Right atrium auricular region (tissue), 2 donors: ENCODE measurements around the gene STAG1. TPM values are rescaled to one million over a fixed set of nuclear protein-coding genes. Genes with fewer than 3 reads are reported as not detected.

Experiments used
- DNase-seq: peaks from one replicate; pipeline ENCODE4 v3.0.0-alpha.2; 2019; ENCODE audit warnings: low spot score
- H3K27ac ChIP-seq, 2 donors: fragments of 200-600 bp; sonication (generic); 1 replicate in 1 of 2; 2 replicates in 1 of 2; pipeline ENCODE4 v1.5.1; 2016 to 2019
- H3K27me3 ChIP-seq, 2 donors: fragments of 200-600 bp; sonication (generic); one replicate each; pipeline versions ENCODE4 v1.5.1 to v1.6.0; 2017 to 2019
- H3K36me3 ChIP-seq: fragments of 200-600 bp; sonication (generic); one replicate; pipeline ENCODE4 v1.5.1; 2016
- H3K4me1 ChIP-seq, 2 donors: fragments of 200-600 bp; sonication (generic); one replicate each; pipeline versions ENCODE4 v1.5.1 to v1.6.0; 2017 to 2019
- H3K4me3 ChIP-seq, 2 donors: fragments of 200-600 bp; sonication (generic); 1 replicate in 1 of 2; 2 replicates in 1 of 2; pipeline ENCODE4 v1.5.1; 2017 to 2019; ENCODE audit warnings: mild to moderate bottlenecking in 1 of 2, moderate library complexity in 1 of 2
- H3K9me3 ChIP-seq, 2 donors: fragments of 200-600 bp; sonication (generic); one replicate each; pipeline ENCODE4 v1.5.1; 2019
- total RNA-seq, 2 donors: library from RNA; depleted of rRNA; stranded (reverse); fragments of >200 nt; gene quantifications; one replicate each; pipeline ENCODE4 v1.1.0, GENCODE V29; 2016
- TF ChIP-seq, protein P1 (sequence below), 2 donors: fragments of 200-600 bp; sonication (generic); IDR thresholded peaks; one replicate each; pipeline ENCODE4 v1.5.1; 2019; ENCODE audit warnings: antibody characterized with exemption in 2 of 2

Gene STAG1
- total RNA-seq, 2 donors from 2014 or later, result 16.5 to 24.8 TPM

DNA sequence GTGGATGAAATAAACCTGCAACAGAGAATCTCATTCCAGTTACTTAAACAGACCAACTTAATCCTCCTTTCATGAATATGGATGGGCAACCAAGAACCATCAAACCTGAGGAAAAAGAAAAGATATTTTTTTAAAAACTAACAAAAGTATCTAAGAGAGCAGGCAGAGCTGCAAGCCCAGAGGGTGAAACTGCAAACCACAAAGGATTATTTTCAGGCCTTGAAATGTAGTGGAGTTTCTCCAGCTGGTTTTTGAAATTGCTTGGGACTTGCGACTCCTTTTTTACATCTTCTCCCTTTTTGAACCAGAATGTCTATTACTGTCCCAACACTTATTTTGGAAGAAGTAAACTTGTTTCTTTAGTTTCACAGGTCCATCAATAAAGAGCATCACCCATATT lies 87.4 kb downstream of the STAG1 start:
- H3K4me1 ChIP-seq, result peaks cover 0 to 16% of the 10 kb centered on the region in 2 donors
- no peak for DNase-seq
- H3K4me3 ChIP-seq, result no peak overlapping the region
- TF ChIP-seq, protein P1, sequence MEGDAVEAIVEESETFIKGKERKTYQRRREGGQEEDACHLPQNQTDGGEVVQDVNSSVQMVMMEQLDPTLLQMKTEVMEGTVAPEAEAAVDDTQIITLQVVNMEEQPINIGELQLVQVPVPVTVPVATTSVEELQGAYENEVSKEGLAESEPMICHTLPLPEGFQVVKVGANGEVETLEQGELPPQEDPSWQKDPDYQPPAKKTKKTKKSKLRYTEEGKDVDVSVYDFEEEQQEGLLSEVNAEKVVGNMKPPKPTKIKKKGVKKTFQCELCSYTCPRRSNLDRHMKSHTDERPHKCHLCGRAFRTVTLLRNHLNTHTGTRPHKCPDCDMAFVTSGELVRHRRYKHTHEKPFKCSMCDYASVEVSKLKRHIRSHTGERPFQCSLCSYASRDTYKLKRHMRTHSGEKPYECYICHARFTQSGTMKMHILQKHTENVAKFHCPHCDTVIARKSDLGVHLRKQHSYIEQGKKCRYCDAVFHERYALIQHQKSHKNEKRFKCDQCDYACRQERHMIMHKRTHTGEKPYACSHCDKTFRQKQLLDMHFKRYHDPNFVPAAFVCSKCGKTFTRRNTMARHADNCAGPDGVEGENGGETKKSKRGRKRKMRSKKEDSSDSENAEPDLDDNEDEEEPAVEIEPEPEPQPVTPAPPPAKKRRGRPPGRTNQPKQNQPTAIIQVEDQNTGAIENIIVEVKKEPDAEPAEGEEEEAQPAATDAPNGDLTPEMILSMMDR (IDR thresholded peaks at IDR 0.05), result no peak
- H3K27me3 ChIP-seq, result no peaks in the 10 kb centered on the region
- no peak overlapping the region for H3K27ac ChIP-seq
- H3K9me3 ChIP-seq, result no peaks in the 10 kb centered on the region
- H3K36me3 ChIP-seq, result no peaks in the 10 kb centered on the region

DNA sequence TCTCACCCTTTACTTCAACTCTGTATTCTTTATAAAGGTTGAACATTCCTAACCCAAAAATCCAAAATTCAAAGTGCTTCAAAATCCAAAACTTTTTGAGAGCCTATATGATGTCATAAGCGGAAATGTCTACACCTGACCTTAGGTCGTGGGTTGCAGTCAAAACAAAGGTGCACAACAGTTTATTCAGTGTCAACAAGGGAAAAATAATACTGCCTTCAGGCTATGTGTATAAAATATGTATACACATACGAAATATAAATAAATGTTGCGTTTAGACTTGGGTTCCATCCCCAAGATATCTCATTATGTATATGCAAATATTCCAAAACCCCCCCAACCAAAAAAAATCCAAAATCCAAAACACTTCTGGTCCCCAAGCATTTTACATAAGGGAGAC lies 90.9 kb downstream of the STAG1 start:
- no peaks in the 10 kb centered on the region for H3K36me3 ChIP-seq
- H3K27me3 ChIP-seq, result no peaks in the 10 kb centered on the region
- H3K4me3 ChIP-seq, result no peak overlapping the region
- H3K27ac ChIP-seq, result no peak overlapping the region
- TF ChIP-seq, protein P1 (IDR thresholded peaks at IDR 0.05), result no peak
- peaks cover 0 to 6% of the 10 kb centered on the region in 2 donors for H3K4me1 ChIP-seq
- H3K9me3 ChIP-seq, result no peaks in the 10 kb centered on the region
- no peak for DNase-seq

DNA sequence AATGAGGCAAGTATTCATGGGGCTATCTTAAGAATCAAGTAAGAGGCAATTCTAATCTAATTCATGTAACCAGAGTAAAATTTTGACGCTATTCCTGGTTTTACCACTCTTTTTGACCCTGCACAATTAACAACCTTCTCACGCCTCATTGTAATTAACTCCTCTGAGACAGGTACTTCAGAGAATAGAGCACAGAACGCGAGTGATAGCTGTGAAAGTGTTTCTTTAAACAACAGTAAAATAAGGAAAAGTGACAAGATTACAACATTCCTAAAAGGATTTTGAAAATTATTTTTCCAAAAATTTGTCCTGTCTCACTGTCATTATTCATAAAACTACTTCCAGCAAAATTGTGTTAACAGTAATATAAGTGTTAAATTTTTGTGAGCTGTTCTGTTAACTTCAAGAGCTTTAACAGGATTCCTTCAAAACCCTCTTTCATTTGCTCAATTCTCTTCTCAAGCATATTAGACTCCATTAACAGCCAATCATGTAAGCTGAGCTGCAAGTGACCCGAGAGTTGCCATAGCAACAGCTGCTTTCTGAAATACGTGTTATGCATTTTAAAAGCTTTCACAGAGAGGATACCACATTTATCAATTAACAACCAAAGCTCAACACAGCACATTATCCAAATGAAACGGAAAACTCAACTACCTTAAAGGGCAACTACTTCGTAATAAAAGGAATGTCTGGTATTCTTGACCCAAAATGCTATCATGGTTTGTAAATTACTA lies 93.1 kb downstream of the STAG1 start:
- DNase-seq, result no peak
- H3K4me3 ChIP-seq, result no peak overlapping the region
- peaks cover 0 to 8% of the 10 kb centered on the region in 2 donors for H3K9me3 ChIP-seq
- TF ChIP-seq, protein P1 (IDR thresholded peaks at IDR 0.05), result no peak
- H3K27me3 ChIP-seq, result no peaks in the 10 kb centered on the region
- no peak overlapping the region for H3K27ac ChIP-seq
- peaks cover 0 to 6% of the 10 kb centered on the region in 2 donors for H3K4me1 ChIP-seq
- H3K36me3 ChIP-seq, result no peaks in the 10 kb centered on the region

DNA sequence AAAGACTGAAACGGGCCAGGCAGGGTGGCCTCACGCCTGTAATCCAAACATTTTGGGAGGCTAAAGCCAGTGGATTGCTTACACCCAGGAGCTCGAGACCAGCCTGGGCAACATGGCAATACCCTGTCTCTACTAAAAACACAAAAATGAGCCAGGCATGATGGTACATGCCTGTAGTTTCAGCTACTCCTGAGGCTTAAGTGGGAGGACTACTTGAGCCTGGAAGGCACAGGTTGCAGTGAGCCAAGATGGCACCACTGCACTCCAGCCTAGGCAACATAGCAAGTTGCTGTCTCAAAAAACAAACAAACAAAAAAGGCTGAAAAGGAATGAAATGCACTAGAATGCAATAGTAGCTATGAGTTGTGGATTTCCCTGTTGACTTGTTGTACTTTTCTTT lies 94.7 kb downstream of the STAG1 start:
- no peak overlapping the region for H3K4me3 ChIP-seq
- no peak for DNase-seq
- TF ChIP-seq, protein P1 (IDR thresholded peaks at IDR 0.05), result no peak
- no peaks in the 10 kb centered on the region for H3K27me3 ChIP-seq
- no peak overlapping the region for H3K27ac ChIP-seq
- H3K4me1 ChIP-seq, result no peaks in the 10 kb centered on the region
- H3K9me3 ChIP-seq, result peaks cover 0 to 20% of the 10 kb centered on the region in 2 donors
- H3K36me3 ChIP-seq, result no peaks in the 10 kb centered on the region

DNA sequence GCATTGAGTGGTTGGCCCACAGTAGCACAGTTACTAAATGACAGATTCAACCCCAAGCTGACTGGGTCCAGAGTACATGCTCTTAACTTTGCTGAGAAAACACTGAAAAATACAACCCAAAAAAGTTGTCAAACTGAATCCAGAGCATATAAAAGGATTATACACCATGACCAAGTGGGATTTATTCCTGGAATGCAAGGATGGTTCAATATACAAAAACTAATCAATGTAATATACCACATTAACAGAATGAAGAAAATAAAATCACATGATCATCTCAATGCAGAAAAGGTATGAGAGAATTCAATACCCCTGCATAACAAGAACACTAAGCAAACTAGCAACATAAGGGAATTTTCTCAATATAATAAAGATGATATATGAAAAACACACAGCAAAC lies 98.5 kb downstream of the STAG1 start:
- H3K4me1 ChIP-seq, result no peaks in the 10 kb centered on the region
- H3K9me3 ChIP-seq, result peaks cover 0 to 20% of the 10 kb centered on the region in 2 donors
- no peaks in the 10 kb centered on the region for H3K36me3 ChIP-seq
- H3K4me3 ChIP-seq, result no peak overlapping the region
- no peak overlapping the region for H3K27ac ChIP-seq
- no peak for DNase-seq
- TF ChIP-seq, protein P1 (IDR thresholded peaks at IDR 0.05), result no peak
- no peaks in the 10 kb centered on the region for H3K27me3 ChIP-seq

DNA sequence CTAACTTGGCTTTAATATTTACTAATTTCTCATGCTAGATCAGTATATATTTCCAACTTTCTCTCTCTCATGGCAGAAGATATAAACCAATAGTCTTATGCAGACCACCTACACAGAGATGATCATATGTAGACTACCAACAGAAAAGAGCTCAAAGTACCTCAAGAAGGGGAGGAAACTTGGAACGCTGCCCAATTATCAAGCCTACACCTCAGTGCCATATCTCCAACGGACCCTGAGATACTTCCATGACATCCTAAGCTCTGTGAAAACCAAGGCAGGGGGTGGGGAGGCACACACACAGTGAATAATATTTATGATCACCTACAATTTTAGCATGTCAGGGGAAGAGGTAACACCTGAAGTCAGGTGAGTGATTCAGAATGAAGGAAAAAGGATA lies 100.6 kb downstream of the STAG1 start:
- H3K4me1 ChIP-seq, result no peaks in the 10 kb centered on the region
- DNase-seq, result no peak
- H3K9me3 ChIP-seq, result peaks cover 0 to 20% of the 10 kb centered on the region in 2 donors
- no peaks in the 10 kb centered on the region for H3K27me3 ChIP-seq
- no peak overlapping the region for H3K27ac ChIP-seq
- no peaks in the 10 kb centered on the region for H3K36me3 ChIP-seq
- H3K4me3 ChIP-seq, result no peak overlapping the region
- TF ChIP-seq, protein P1 (IDR thresholded peaks at IDR 0.05), result no peak
